ENCODE results near the gene EIF3K. TPM values are rescaled to one million over a fixed set of nuclear protein-coding genes. Genes with fewer than 3 reads are reported as not detected.

EIF3K gene
- total and polyA plus RNA-seq, 2 of the 8 experiments (the other 6 are each of a cell fraction or from before 2014, with no cell fraction given): 329 to 937 TPM

- no peak for TF ChIP-seq SIX5 (IDR thresholded peaks at IDR 0.05; ENCODE audit: low read depth, low read length)
- no peak for TF ChIP-seq KDM5A (IDR thresholded peaks at IDR 0.05; ENCODE audit: low read length)
- no peak for TF ChIP-seq CHD1 (IDR thresholded peaks at IDR 0.05; ENCODE audit: low read depth, low read length)
- TF ChIP-seq USF2 (IDR thresholded peaks at IDR 0.05; ENCODE audit: low read length): no peak
- TF ChIP-seq TEAD4 (IDR thresholded peaks at IDR 0.05; ENCODE audit: low read depth, low read length): no peak
- no peak for TF ChIP-seq BACH1 (IDR thresholded peaks at IDR 0.05; ENCODE audit: low read length)
These were observed 50.6 kb downstream of the EIF3K start (continued) for GRCh38 chr19:38669552-38669951.

Data from H1 (cell line).